Stimulated activated CD8-positive, alpha-beta memory T cell treated with anti-CD3 and anti-CD28 coated beads, Interleukin-12 subunit alpha, Interleukin-12 subunit beta, amount 100 ng/mL, for 24 hours (primary cell): Measurements from ENCODE around the gene ZBED4.

Experiments
- DNase-seq: peaks from one replicate; pipeline ENCODE4 v3.0.0-alpha.2; 2020; ENCODE audit errors: extremely low read depth

Gene ZBED4

DNA sequence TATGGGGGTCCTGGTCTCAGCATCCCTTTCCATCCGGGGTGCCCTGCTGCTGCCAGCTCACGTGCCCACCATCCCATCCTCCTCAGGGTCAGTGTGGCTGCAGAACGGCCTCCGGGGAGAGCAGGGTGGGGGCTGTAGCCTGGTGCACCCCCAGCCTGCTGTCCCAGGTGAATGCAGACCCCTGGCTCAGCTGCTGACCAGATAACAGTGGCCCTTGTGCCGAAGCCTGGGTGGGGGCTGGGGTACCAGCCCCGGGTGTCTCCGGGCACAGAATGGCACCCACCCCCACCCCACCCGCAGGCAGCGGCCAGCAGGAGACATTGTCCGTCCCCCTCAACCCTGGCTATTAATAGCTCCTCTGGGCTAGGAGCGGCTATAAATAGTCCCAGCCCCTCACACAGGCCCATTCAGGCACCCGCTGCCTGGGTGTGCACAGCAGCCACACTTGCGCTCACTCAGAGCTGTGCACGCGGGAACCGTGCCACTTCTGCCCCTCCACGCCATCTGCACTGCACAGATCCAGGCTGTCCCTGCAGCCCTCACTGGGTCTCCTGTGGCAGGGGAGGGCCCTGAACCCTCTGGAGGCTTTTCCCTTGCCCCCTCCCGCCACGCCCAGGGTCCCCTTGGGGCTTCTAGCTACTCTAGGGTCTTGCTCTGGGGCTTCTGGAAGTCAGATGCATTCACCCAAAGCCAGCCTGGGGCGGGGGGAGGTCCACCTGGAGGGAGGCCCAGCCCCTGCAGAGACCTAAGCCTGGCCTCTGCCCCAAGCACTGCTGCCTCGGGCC is 83.5 kb downstream of the ZBED4 start:
- no peak for DNase-seq

DNA sequence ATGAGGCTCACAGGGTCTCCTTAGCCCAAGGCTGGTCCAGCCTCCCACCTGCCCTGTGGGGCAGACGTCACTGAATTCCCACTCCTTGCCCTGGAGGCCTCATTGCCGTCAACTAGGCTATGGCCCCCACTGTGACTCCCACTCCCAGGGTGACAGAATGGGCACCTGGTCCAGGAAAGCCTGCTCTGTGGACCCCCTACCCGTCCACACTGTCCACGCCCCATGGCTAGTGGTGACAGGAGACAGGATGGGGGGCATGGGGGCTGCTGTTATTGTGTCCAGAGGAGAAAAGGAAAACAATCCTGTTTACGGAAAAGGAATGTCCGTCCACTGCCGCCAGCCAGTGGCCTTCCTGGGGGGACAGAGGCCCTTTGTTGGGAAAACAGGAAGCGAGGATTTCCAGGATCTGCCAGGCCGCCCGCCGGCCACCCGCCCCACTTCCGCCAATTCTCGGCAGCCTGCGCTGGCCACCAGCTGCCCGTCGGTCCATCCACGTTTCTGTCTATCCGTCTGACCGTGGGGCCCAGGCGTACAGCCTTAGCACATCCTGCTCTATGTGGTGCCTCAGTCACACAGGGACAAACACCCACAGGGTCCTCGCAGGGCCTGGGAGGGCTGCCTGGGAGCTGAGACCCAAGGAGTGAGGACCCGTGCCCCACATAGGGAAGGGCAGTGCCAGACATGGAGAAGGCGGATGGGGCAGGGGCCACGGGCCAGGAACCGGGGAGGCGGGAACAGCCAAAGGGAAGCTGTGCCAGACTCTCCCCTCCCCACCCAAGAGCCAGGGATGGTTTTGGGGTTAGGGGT is 84.3 kb downstream of the ZBED4 start:
- no peak for DNase-seq

DNA sequence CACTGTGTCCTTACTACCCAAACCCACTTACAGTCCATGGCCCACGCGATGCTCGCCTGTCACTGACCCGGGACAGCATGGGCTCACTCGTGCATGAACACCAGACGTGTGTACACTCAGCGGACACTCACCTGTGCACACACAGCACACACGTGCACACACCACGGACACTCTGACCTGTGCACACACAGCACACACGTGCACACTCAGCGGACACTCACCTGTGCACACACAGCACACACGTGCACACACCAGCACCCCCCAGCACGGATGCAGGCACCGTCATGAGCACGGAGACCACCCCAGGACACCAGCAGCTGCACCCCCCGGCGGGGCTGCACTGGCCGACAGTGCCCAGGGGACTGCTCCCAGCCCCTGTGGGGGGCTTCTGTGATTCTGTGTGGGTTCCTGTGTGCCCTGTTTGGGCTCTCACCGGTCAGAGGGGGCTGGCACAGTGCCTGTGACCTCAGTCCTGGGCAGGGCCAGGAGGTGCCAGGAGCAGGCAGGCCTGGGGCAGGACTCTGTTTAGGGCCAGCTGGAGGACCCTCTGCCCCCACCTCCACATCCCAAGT is 85.0 kb downstream of the ZBED4 start:
- DNase-seq: no peak
